CD4-positive, alpha-beta memory T cell (primary cell): ENCODE data around the gene ATP5F1B. TPM values are rescaled to one million over a fixed set of nuclear protein-coding genes. Genes with fewer than 3 reads are reported as not detected.

ENCODE experiments used
- CTCF ChIA-PET: fragments of 350-600 bp; sonication (Branson Sonifier 250); formaldehyde crosslinking; loops from one replicate; lab custom pipeline; 2021; ENCODE audit warnings: inconsistent platforms; ENCODE audit not compliant: partially characterized antibody; lab: Charles Lee
- POLR2A ChIA-PET: fragments of 350-600 bp; sonication (Branson Sonifier 250); formaldehyde crosslinking; loops from one replicate; lab custom pipeline; 2021; ENCODE audit not compliant: partially characterized antibody; lab: Charles Lee
- DNase-seq, 5 donors: peaks; one replicate each; pipeline versions ENCODE4 v3.0.0 to v3.0.0-alpha.2; 2020 to 2022; ENCODE audit warnings: mixed read lengths in 1 of 5
- H3K27ac ChIP-seq: one replicate; pipeline ENCODE4 v1.7.0; 2013; ENCODE audit warnings: low read depth, low read length
- H3K27me3 ChIP-seq: 2 replicates; pipeline ENCODE4 v1.7.0; 2013; ENCODE audit warnings: mild to moderate bottlenecking, low read length, moderate library complexity; ENCODE audit not compliant: insufficient read depth
- H3K36me3 ChIP-seq: 2 replicates; pipeline ENCODE4 v1.7.0; 2013; ENCODE audit warnings: mild to moderate bottlenecking, low read length, moderate library complexity; ENCODE audit not compliant: insufficient read depth
- H3K4me1 ChIP-seq: 2 replicates; pipeline ENCODE4 v1.7.0; 2013; ENCODE audit warnings: mild to moderate bottlenecking, low read length, moderate library complexity; ENCODE audit not compliant: insufficient read depth
- H3K4me3 ChIP-seq, 2 donors: one replicate each; pipeline ENCODE4 v1.7.0; 2013; ENCODE audit warnings: low read length in 2 of 2, mild to moderate bottlenecking in 1 of 2
- H3K9me3 ChIP-seq, 2 donors: one replicate each; pipeline ENCODE4 v1.7.0; 2013; ENCODE audit warnings: low read length in 2 of 2, control low read depth in 1 of 2; ENCODE audit not compliant: control insufficient read depth in 1 of 2
- H3K27ac Mint-ChIP-seq, 7 donors: one replicate each; pipeline ENCODE4 v1.8.0; 2020 to 2021; ENCODE audit warnings: mixed read lengths in 7 of 7, mild to moderate bottlenecking in 6 of 7, inconsistent platforms in 3 of 7, moderate library complexity in 3 of 7
- H3K27me3 Mint-ChIP-seq, 2 donors: one replicate each; pipeline ENCODE4 v1.8.0; 2020 to 2021; ENCODE audit warnings: mixed read lengths in 2 of 2
- H3K36me3 Mint-ChIP-seq, 2 donors: one replicate each; pipeline ENCODE4 v1.8.0; 2020 to 2021; ENCODE audit warnings: mixed read lengths in 2 of 2, inconsistent platforms in 1 of 2, mild to moderate bottlenecking in 1 of 2
- H3K4me1 Mint-ChIP-seq, 4 donors: one replicate each; pipeline ENCODE4 v1.8.0; 2020 to 2021; ENCODE audit warnings: mixed read lengths in 4 of 4, mild to moderate bottlenecking in 1 of 4
- H3K4me3 Mint-ChIP-seq, 8 donors: one replicate each; pipeline ENCODE4 v1.8.0; 2020 to 2021; ENCODE audit warnings: mixed read lengths in 8 of 8, mild to moderate bottlenecking in 7 of 8, moderate library complexity in 6 of 8, inconsistent platforms in 3 of 8
- H3K9me3 Mint-ChIP-seq, 8 donors: one replicate each; pipeline ENCODE4 v1.8.0; 2020 to 2021; ENCODE audit warnings: mixed read lengths in 8 of 8, mild to moderate bottlenecking in 5 of 8, inconsistent platforms in 3 of 8, moderate library complexity in 1 of 8
- intact Hi-C: fragments of 100-400 bp; cut with micrococcal nuclease; formaldehyde crosslinking; loops from one replicate; pipeline ENCODE4 v1.15.1; 2023
- polyA plus RNA-seq, 2 donors: library from polyadenylated mRNA; unstranded; fragments of 300-500 nt; fragmentation: Illumina TruSeq; gene quantifications; one replicate each; pipeline ENCODE4 v1.2.3, GENCODE V29; 2021
- total RNA-seq, 2 experiments: library from RNA; stranded (reverse); gene quantifications; one replicate each; pipeline ENCODE4 v1.2.3, GENCODE V29; 2021

Gene ATP5F1B
- total and polyA plus RNA-seq, 4 experiments from 2014 or later = 243 to 1,156 (median 513) TPM

DNA sequence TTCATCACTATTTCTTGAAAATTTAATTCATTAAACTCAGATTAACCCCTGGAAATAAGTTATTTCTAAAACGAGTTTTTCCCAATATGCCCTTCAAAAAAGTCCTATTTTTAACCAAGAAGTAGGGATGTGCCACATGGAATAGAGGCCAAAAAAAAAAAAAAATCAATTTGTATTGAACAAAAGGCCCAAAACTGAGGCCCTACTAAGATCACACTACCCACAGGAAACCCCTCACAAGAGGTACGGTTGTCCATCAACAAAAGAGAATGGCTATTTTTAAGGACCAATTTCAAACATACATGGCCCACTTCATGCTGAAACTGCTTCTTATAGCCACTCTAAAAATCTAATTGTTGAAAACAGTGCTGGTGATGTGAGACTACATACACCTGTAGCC, 8.2 kb downstream of the ATP5F1B start:
- peaks cover 33 to 53% of the 10 kb centered on the region in 2 donors for H3K36me3 Mint-ChIP-seq
- peak overlapping the region; percentile 81 for H3K27ac ChIP-seq
- H3K27me3 ChIP-seq = no peaks in the 10 kb centered on the region
- H3K27ac Mint-ChIP-seq = peak overlapping the region; percentile 52 to 99 (median 94)
- H3K4me1 ChIP-seq = peaks cover 41% of the 10 kb centered on the region
- H3K9me3 ChIP-seq = no peaks in the 10 kb centered on the region
- ChIA-PET POLR2A (interaction anchor here (1.4 to 6.2 kb wide), 3 partner anchors 8 to 88 kb away, joined by 4 to 117 read pairs (median 19); partner anchors contain the start of genes ATP5F1B, BAZ2A and NACA), CTCF (interaction anchor here (1.6 to 1.9 kb wide), 2 partner anchors 10 to 124 kb away, joined by 4 to 8 read pairs; no protein-coding TSS in a partner anchor)
- H3K9me3 Mint-ChIP-seq = no peaks in the 10 kb centered on the region
- no peak for DNase-seq
- intact Hi-C loops = loop anchor here (2.0 to 10.0 kb wide), 7 partner anchors 47 to 813 kb away; partner anchors contain the start of genes DNAJC14, NAB2, NACA and PRIM1
- H3K4me3 ChIP-seq = no peak overlapping the region
- H3K27me3 Mint-ChIP-seq = no peaks in the 10 kb centered on the region
- H3K4me3 Mint-ChIP-seq = peak overlapping the region in 1 of 8 donors; percentile 16
- peaks cover 42% of the 10 kb centered on the region for H3K36me3 ChIP-seq
- H3K4me1 Mint-ChIP-seq = peaks cover 28 to 58% (median 45%) of the 10 kb centered on the region in 4 donors

DNA sequence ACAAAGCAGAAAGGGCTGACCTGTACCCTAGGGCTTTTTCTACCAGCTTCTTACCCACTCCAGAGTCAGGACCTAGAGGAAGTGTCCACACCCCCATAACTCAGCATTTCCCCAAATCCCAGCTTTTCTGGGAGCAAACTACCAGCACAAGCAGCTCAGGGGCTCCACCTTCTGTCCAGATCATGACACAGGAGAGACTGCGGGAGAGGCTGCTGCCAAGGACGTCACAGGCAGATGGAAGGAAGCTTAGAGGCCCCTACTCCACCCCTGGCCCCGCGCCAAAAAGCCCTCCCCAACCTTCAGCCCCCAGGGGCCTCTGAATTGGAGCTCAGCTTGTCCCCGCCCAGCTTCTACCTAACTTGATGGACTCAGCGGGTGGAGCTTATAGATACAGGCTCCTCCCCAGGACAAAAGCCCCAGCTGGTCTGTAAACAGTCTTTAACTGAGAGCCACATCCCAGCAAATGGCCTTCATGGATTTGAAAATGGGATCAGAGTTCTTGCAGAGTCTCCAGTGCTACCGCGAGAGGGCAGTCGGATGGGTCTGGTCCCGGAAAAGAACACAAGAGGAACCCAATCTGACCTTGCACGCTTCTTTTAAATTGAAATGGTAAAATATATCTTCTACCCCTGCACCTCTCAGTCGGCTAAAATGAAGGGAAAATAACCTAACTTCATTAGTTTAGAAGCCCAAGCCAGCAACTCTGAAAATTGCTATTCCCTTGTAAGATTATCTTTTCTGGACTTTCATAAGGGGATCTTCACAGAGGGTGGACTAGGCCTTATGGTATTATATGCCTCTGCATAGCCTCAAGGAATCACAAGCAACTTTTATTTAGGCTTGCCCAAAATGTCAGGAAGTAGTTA, 8.9 kb downstream of the ATP5F1B start:
- CTCF ChIA-PET = interaction anchor here (0.5 to 3.7 kb wide), 40 partner anchors 9 to 899 kb away, joined by 3 to 68 read pairs (median 4); partner anchors contain the start of genes ATP5F1B, CNPY2, IL23A and PTGES3

GRCh38 chr12:56635806-56636674, 9.7 kb downstream of the ATP5F1B start:
- Histone ChIP-seq H3K4me1 (peaks cover 51% of the 10 kb centered on the region), H3K9me3 (no peaks in the 10 kb centered on the region), H3K27ac (peak overlapping the region; percentile 81), H3K27me3 (no peaks in the 10 kb centered on the region), H3K4me3 (peak overlapping the region; percentile 58 to 64), H3K36me3 (peaks cover 31% of the 10 kb centered on the region)
- Mint-ChIP-seq H3K4me3 (peak overlapping the region; percentile 86 to 99 (median 96)), H3K27ac (peak overlapping the region; percentile 82 to 99 (median 97)), H3K9me3 (no peaks in the 10 kb centered on the region), H3K36me3 (peaks cover 27 to 42% of the 10 kb centered on the region in 2 donors), H3K27me3 (no peaks in the 10 kb centered on the region), H3K4me1 (peaks cover 34 to 67% (median 51%) of the 10 kb centered on the region in 4 donors)
- intact Hi-C loops = loop anchor here (1.0 to 10.0 kb wide), 10 partner anchors 10 to 811 kb away; partner anchors contain the start of genes DNAJC14, NAB2, NACA and PRIM1
- POLR2A ChIA-PET = interaction anchor here (0.6 to 10.0 kb wide), 36 partner anchors 8 to 705 kb away, joined by 3 to 210 read pairs (median 4); partner anchors contain the start of genes ATP5F1B, DGKA, GLS2 and NAB2
- CTCF ChIA-PET = interaction anchor here (0.5 to 3.7 kb wide), 34 partner anchors 8 to 898 kb away, joined by 3 to 68 read pairs (median 5); partner anchors contain the start of genes ATP5F1B, IL23A, PTGES3 and RBMS2
- DNase-seq = peak; percentile 74 to 93 (median 76)

More for the DNA sequence above, 8.9 kb downstream of the ATP5F1B start:
- Mint-ChIP-seq H3K36me3 (peaks cover 27 to 45% of the 10 kb centered on the region in 2 donors), H3K9me3 (no peaks in the 10 kb centered on the region), H3K27ac (peak overlapping the region; percentile 82 to 99 (median 97)), H3K4me1 (peaks cover 31 to 59% (median 46%) of the 10 kb centered on the region in 4 donors), H3K27me3 (no peaks in the 10 kb centered on the region), H3K4me3 (peak overlapping the region; percentile 86 to 99 (median 96))
- peak; percentile 93 to 99 (median 96) for DNase-seq
- Histone ChIP-seq H3K4me1 (peaks cover 44% of the 10 kb centered on the region), H3K27ac (peak overlapping the region; percentile 81), H3K27me3 (no peaks in the 10 kb centered on the region), H3K9me3 (no peaks in the 10 kb centered on the region), H3K4me3 (peak overlapping the region; percentile 58 to 64), H3K36me3 (peaks cover 35% of the 10 kb centered on the region)
- intact Hi-C loops = loop anchor here (1.0 to 10.0 kb wide), 10 partner anchors 9 to 812 kb away; partner anchors contain the start of genes DNAJC14, NAB2, NACA and PRIM1
- POLR2A ChIA-PET = interaction anchor here (0.6 to 10.0 kb wide), 30 partner anchors 9 to 706 kb away, joined by 3 to 210 read pairs (median 4); partner anchors contain the start of genes ATP5F1B, DGKA, GLS2 and NAB2

DNA sequence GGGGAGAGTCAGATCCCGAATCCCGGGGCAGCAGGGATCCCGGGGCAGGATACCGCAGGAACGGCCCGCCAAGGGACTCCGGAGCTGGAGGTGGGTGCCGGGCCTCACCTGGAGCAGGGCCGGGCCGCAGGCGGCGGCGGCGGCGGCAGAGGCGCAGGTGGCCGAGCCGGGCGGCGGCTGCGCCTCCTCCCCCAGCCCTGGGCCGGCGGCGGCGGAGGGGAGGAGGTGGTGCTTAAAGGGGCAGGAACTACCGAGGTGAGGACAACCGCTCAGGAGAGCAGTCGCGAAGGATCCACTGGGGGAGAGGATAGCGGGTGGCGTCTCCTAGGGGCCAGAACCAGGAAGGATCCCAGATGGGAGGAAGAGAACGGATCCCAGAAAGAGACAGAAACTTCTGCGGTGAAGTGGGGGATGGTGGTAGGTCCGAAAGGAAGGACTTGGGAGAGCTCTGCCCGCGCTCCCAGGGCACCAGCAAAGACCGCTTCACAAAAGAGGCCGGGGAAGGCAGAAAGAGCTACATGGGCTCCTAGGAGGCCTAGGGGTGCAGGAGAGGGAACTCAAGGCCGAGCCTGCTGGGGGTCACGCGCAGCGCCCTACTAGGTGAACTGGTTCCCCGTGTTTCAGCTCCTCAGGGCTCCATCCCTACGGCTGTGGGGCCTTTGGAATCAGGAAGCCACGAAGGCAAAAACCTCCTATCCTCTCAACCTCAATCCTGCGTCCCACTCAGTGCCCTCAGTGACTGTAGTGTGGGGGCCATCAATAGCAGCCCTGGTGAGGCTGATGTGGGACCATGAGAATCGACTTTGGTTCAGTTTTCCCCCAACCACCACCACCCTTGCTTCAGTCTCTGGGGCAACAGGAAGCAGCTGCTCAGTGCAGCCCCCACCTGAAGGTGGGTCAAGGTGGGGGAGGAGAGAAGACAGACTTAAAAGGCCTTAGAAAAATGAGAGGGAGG, 10.7 kb downstream of the ATP5F1B start:
- ChIA-PET CTCF (interaction anchor here (1.1 to 3.7 kb wide), 13 partner anchors 7 to 121 kb away, joined by 3 to 68 read pairs (median 30); partner anchors contain the start of genes ATP5F1B and PTGES3), POLR2A (interaction anchor here (0.5 to 10.0 kb wide), 20 partner anchors 7 to 517 kb away, joined by 3 to 210 read pairs (median 6); partner anchors contain the start of genes ATP5F1B, GLS2, NACA and PTGES3)
- Histone ChIP-seq H3K9me3 (no peaks in the 10 kb centered on the region), H3K27ac (peak overlapping the region; percentile 81), H3K36me3 (peaks cover 25% of the 10 kb centered on the region), H3K27me3 (no peaks in the 10 kb centered on the region), H3K4me3 (peak overlapping the region; percentile 58 to 68), H3K4me1 (peaks cover 60% of the 10 kb centered on the region)
- H3K9me3 Mint-ChIP-seq = peaks cover 0 to 2% (median 0%) of the 10 kb centered on the region in 8 donors
- intact Hi-C loops = loop anchor here (5.0 to 10.0 kb wide), 4 partner anchors 452 to 810 kb away; partner anchors contain the start of genes DNAJC14, NAB2, RPL41 and ZC3H10
- H3K4me1 Mint-ChIP-seq = peaks cover 37 to 76% (median 60%) of the 10 kb centered on the region in 4 donors
- H3K27ac Mint-ChIP-seq = peak overlapping the region; percentile 82 to 99 (median 98)
- peak; percentile 60 to 73 (median 63) for DNase-seq
- H3K4me3 Mint-ChIP-seq = peak overlapping the region; percentile 86 to 99 (median 98)
- H3K36me3 Mint-ChIP-seq = peaks cover 22 to 39% of the 10 kb centered on the region in 2 donors
- no peaks in the 10 kb centered on the region for H3K27me3 Mint-ChIP-seq

DNA sequence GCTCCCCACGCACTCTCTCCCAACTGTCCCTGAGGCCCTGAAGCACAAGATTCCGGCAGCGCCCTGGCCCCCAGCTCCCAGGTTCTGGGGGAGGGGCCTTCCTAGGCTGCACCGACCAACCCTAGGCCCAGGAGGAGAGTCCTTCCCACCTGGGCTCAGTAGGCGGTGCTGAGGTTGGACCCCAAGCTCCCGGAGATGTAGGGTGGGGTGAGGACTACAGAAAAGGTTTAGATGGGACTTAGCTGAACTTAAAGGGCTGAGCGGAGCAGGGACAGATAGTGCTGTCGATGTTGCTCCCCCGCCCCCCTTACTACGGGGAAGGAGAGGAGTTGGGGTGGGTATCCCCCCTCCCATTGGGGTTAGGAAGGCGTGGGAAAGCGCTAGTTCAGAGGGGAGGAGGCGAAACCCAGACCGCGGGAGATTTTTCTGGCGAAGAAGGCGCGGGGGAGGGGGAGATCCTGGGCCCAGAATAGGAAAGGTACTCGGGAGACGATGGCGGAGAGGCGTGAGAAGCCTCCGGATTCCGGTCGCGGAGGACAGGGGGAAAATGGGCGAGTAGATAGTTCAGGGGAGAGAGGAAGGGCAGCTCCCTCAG, 11.4 kb downstream of the ATP5F1B start:
- Mint-ChIP-seq H3K36me3 (peaks cover 15 to 36% of the 10 kb centered on the region in 2 donors), H3K4me1 (peaks cover 34 to 77% (median 57%) of the 10 kb centered on the region in 4 donors), H3K27me3 (no peaks in the 10 kb centered on the region), H3K9me3 (peaks cover 0 to 2% (median 0%) of the 10 kb centered on the region in 8 donors), H3K4me3 (peak overlapping the region; percentile 86 to 99 (median 98)), H3K27ac (peak overlapping the region; percentile 82 to 99 (median 96))
- Histone ChIP-seq H3K4me3 (peak overlapping the region; percentile 58 to 68), H3K27ac (peak overlapping the region; percentile 81), H3K36me3 (peaks cover 18% of the 10 kb centered on the region), H3K9me3 (no peaks in the 10 kb centered on the region), H3K4me1 (peaks cover 60% of the 10 kb centered on the region), H3K27me3 (no peaks in the 10 kb centered on the region)
- ChIA-PET POLR2A (interaction anchor here (0.5 to 10.0 kb wide), 11 partner anchors 8 to 517 kb away, joined by 3 to 210 read pairs (median 7); partner anchors contain the start of genes ATP5F1B, NACA, PTGES3 and RBMS2), CTCF (interaction anchor here (1.2 to 3.7 kb wide), 6 partner anchors 12 to 121 kb away, joined by 3 to 68 read pairs (median 22); partner anchors contain the start of gene PTGES3)
- DNase-seq = peak in 3 of 5 donors; percentile 9 to 49 (median 28)
- intact Hi-C loops = loop anchor here (10.0 kb wide), 2 partner anchors 600 to 810 kb away; partner anchors contain the start of gene DNAJC14
